Naive thymus-derived CD8-positive, alpha-beta T cell (primary cell): ENCODE results near the gene CORO6. TPM values are rescaled to one million over a fixed set of nuclear protein-coding genes. Genes with fewer than 3 reads are reported as not detected.
A peak's percentile ranks its signal among the peaks of the same experiment; 100 is the strongest.

Source experiments
- ATAC-seq, 2 donors: fragments of 150-1000 bp; cut with Tn5 transposase in 1 of 2; sonication (Bioruptor Pico), chemical (Tn5 transposase) in 1 of 2; 1 replicate in 1 of 2; 2 replicates in 1 of 2; pipeline ENCODE4 v1.10.0; 2021; ENCODE audit warnings: mild to moderate bottlenecking in 2 of 2, moderate library complexity in 2 of 2
- POLR2A ChIA-PET: fragments of 350-600 bp; sonication (Branson Sonifier 250); formaldehyde crosslinking; loops from one replicate; lab custom pipeline; 2021; ENCODE audit warnings: antibody characterized with exemption; lab: Charles Lee
- DNase-seq, 10 donors: peaks; one replicate each; pipeline versions ENCODE4 v3.0.0 to v3.0.0-alpha.2; 2020 to 2022
- H3K27ac Mint-ChIP-seq, 10 donors: one replicate each; pipeline ENCODE4 v1.8.0; 2020 to 2022; ENCODE audit warnings: mild to moderate bottlenecking in 10 of 10, mixed read lengths in 10 of 10, moderate library complexity in 4 of 10, inconsistent platforms in 1 of 10
- H3K27me3 Mint-ChIP-seq, 5 donors: one replicate each; pipeline ENCODE4 v1.8.0; 2021 to 2022; ENCODE audit warnings: mixed read lengths in 5 of 5
- H3K36me3 Mint-ChIP-seq, 3 donors: one replicate each; pipeline ENCODE4 v1.8.0; 2020 to 2022; ENCODE audit warnings: mixed read lengths in 3 of 3, mild to moderate bottlenecking in 2 of 3, inconsistent platforms in 1 of 3
- H3K4me1 Mint-ChIP-seq, 4 donors: one replicate each; pipeline ENCODE4 v1.8.0; 2021 to 2022; ENCODE audit warnings: mixed read lengths in 4 of 4
- H3K4me3 Mint-ChIP-seq, 10 donors: one replicate each; pipeline ENCODE4 v1.8.0; 2020 to 2022; ENCODE audit warnings: mild to moderate bottlenecking in 10 of 10, mixed read lengths in 10 of 10, moderate library complexity in 6 of 10, inconsistent platforms in 1 of 10
- H3K9me3 Mint-ChIP-seq, 9 donors: one replicate each; pipeline ENCODE4 v1.8.0; 2020 to 2022; ENCODE audit warnings: mixed read lengths in 9 of 9, mild to moderate bottlenecking in 3 of 9, inconsistent platforms in 1 of 9, moderate library complexity in 1 of 9
- polyA plus RNA-seq, 3 donors: library from polyadenylated mRNA; unstranded; fragments of 300-500 nt; fragmentation: Illumina TruSeq; gene quantifications; one replicate each; pipeline ENCODE4 v1.2.3, GENCODE V29; 2021
- total RNA-seq, 8 experiments: library from RNA in 2 of 8; stranded (reverse) in 2 of 8; gene quantifications; one replicate each; pipeline ENCODE4 v1.2.3 and lab custom pipeline; 2021 to 2026

Gene CORO6
- total RNA-seq, result 1 to 10 TPM; 1.6 to 2.2 TPM
- under 1 TPM in 2 of 3 donors, not detected in 1; 0.22 to 0.36 TPM for polyA plus RNA-seq
- total RNA-seq (lab: John Stamatoyannopoulos, UW), result 1.9 to 37.2 (median 22.2) reads per million in 6 experiments

DNA sequence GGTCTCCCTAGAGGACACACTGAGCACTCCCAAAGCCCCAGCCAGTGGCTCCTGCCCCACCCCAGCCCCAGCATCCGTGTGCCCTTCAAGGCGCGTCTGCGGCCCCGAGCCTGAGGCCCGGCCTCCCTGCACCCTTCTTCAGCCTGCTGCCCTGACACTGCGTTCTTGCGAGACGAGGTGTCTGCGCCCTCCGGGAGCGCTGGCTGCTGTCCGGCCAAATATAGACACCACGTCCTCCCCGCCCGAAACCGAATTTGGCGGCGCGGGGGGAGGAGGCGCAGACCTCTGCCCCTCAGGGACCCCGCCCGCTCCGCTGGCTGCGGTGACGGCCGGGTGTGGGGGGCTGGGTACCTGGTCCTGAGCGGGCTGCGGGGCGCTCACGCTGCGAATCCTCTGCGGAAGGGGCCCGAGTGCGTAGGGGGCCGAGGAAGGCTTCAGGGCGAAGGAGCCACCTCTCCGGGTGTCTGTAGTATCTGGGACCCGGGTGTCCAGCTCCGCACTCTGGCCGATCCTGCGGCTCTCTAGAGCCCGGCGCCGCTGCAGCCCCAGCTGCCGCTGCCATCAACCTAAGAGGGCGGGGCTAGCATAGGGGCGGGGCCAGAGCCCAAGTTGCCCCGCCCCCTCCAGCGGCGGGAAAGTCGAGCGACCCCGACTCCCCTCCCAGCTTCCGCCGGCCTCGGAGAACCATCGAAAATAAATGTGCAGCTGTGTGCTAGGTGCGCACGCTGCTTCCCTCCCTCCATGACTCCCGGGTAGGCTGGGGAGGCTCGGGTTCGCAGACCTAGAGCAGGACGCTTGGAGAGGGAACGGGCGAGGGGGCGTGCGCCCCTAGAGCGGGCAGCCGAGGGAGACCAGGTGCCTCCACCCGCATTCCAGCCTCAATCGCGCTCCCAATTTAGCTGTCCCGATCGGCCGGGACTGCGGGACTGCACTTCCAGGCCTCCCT is at the start of gene CORO6:
Gene CORO6, minus strand, starts transcription at position 576 of the 946 bp plus-strand sequence. CDS start 1,491 bp downstream, outside the sequence.
- ATAC-seq (peak; percentile 57 to 67), DNase-seq (peak; percentile 35 to 79 (median 68))
- H3K9me3 Mint-ChIP-seq, result no peaks in the 10 kb centered on the region
- H3K4me3 Mint-ChIP-seq, result peak within 1 kb of the TSS; percentile 55 to 87 (median 79)
- POLR2A ChIA-PET, result interaction anchor here (0.5 to 1.3 kb wide), 8 partner anchors 11 to 405 kb away, joined by 3 to 5 read pairs (median 3); partner anchors contain the start of gene ABHD15
- H3K27ac Mint-ChIP-seq, result peak within 1 kb of the TSS; percentile 55 to 82 (median 70)
- no peaks in the 10 kb centered on the region for H3K27me3 Mint-ChIP-seq
- H3K4me1 Mint-ChIP-seq, result peaks cover 18 to 45% (median 44%) of the 10 kb centered on the region in 4 donors
- H3K36me3 Mint-ChIP-seq, result peaks cover 0 to 11% (median 0%) of the 10 kb centered on the region in 3 donors

DNA sequence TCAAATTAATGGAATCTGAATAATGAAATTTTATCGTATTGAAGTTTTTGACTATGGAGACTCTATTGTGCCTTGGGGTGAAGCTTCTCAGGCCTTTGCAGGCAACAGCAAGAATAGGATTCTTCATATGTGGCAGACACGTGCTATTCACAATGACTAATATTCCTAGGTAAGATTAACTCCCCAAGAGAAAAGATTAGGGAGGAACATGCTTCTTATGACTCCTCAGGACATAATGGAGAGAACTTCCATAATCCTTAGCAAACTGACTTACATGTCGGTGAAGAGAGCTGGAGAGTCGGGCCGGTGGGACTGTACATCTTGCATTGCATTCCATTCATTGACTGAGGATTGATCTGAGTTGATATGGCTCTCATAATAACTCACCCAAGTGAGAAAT is 48.9 kb upstream of the CORO6 start:
- Mint-ChIP-seq H3K27me3 (no peaks in the 10 kb centered on the region), H3K27ac (peak overlapping the region in 5 of 10 donors; percentile 1 to 83 (median 53)), H3K4me3 (no peak overlapping the region), H3K36me3 (peaks cover 0 to 92% (median 13%) of the 10 kb centered on the region in 3 donors), H3K4me1 (peaks cover 12 to 33% (median 22%) of the 10 kb centered on the region in 4 donors), H3K9me3 (no peaks in the 10 kb centered on the region)
- POLR2A ChIA-PET, result interaction anchor here (1.3 kb wide), 2 partner anchors 52 to 90 kb away, joined by 3 read pairs; no protein-coding TSS in a partner anchor
- no peak for ATAC-seq
- DNase-seq, result no peak

DNA sequence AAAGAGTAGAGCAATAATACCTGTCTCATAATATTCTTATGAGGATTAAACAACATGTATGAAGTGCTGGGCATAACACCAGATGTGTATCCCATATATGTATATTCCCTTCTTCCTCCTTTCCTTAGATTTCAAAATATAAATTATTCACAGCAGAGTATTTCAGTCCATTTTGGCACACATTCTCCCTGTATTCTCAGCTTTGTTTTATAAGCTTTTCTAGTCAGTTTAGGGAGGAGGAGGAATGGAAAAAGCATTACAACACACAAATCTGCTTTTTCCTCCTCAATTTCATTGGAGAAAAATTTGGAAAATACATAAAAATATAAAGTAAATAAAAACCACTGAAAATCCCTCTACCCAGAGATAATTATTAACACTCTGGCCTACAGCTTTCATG is 46.6 kb upstream of the CORO6 start:
- ATAC-seq (no peak), DNase-seq (no peak)
- no peaks in the 10 kb centered on the region for H3K9me3 Mint-ChIP-seq
- H3K4me1 Mint-ChIP-seq, result peaks cover 4 to 33% (median 8%) of the 10 kb centered on the region in 4 donors
- H3K36me3 Mint-ChIP-seq, result peaks cover 0 to 91% (median 18%) of the 10 kb centered on the region in 3 donors
- H3K4me3 Mint-ChIP-seq, result no peak overlapping the region
- no peaks in the 10 kb centered on the region for H3K27me3 Mint-ChIP-seq
- H3K27ac Mint-ChIP-seq, result peak overlapping the region in 4 of 10 donors; percentile 6 to 67 (median 20)
- POLR2A ChIA-PET, result no interaction called here

DNA sequence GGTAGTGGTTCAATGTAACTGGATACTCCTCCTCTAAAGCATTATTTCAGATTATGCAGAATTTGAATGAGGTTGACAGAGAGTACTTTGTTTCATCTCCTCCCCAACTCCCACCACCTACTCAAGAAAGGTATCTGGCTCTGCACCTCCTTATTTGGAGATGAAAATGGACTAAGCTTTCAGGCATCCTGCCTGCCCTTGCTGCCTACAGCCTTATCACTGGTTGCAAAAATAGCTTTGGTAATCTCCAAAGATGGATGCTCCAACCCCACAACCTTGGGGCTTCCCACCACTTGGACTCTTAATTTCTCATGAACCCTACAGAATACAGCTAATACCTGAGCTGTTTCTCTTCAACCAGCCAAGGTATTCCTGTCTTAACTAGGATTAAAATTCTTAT is 45.3 kb upstream of the CORO6 start:
- Mint-ChIP-seq H3K9me3 (no peaks in the 10 kb centered on the region), H3K36me3 (peaks cover 0 to 89% (median 18%) of the 10 kb centered on the region in 3 donors)
- POLR2A ChIA-PET, result no interaction called here

DNA sequence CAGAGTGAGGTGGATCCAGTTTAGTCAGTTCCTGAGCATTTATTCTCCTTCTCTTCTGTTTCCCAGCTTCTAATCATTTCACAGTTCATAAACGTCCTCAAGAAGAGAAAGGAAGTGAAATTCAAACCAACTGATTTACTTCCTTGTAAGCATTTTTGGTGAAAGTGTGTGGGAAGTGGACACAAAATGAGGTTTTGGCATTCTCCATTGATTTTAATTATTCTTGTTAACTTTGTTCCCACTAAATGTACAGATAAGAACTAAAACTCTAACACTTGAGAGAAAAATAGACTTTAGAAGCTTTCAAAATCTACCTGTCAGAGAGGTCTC is 42.7 kb upstream of the CORO6 start:
- no peaks in the 10 kb centered on the region for H3K27me3 Mint-ChIP-seq
- ATAC-seq, result no peak
- no peaks in the 10 kb centered on the region for H3K9me3 Mint-ChIP-seq
- peaks cover 4 to 89% (median 20%) of the 10 kb centered on the region in 3 donors for H3K36me3 Mint-ChIP-seq
- POLR2A ChIA-PET, result no interaction called here
- H3K4me3 Mint-ChIP-seq, result no peak overlapping the region
- H3K27ac Mint-ChIP-seq, result peak overlapping the region in 5 of 10 donors; percentile 19 to 81 (median 74)
- no peak for DNase-seq
- H3K4me1 Mint-ChIP-seq, result peaks cover 12 to 32% (median 14%) of the 10 kb centered on the region in 4 donors

More for the DNA sequence above, 45.3 kb upstream of the CORO6 start:
- Mint-ChIP-seq H3K4me1 (peaks cover 4 to 28% (median 7%) of the 10 kb centered on the region in 4 donors), H3K27me3 (no peaks in the 10 kb centered on the region), H3K4me3 (no peak overlapping the region), H3K27ac (peak overlapping the region in 8 of 10 donors; percentile 6 to 76 (median 44))
- DNase-seq (no peak), ATAC-seq (no peak)

DNA sequence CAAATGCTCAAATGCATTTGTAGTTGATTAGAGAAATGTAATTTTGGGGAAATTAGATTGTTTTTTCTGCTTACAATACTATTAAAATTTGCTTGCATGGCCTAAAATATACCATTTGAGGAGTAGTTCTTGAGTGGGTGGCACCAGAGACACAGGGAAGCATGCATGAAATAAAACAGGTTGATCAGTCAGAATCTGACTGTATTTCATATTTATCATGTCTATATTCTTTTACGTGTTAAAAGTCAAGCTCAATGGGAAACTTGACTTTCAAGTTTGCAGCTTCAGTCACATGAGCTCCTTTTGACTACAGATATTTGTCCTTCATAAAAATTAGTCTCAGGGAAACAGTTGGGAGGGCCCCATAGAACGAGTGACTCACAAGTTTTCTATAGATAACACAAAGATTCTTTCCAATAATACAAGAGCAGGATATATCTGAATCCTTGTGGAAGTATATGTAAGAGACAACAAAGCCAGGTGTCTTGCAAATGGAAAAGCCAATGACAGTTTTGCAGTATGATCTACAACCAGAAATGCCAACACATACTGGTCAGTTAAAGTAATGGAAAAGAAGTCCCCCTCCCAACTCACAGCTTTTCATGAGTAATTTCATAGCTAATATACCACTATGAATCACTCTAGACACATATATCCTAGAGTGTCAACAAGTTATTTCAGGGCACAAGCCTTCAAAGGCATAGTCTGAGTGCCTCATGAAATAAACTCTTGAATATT is 42.2 kb upstream of the CORO6 start:
- Mint-ChIP-seq H3K36me3 (peaks cover 4 to 87% (median 20%) of the 10 kb centered on the region in 3 donors), H3K4me3 (no peak overlapping the region), H3K4me1 (peaks cover 13 to 35% (median 18%) of the 10 kb centered on the region in 4 donors), H3K27me3 (no peaks in the 10 kb centered on the region), H3K27ac (peak overlapping the region in 5 of 10 donors; percentile 19 to 81 (median 74)), H3K9me3 (no peaks in the 10 kb centered on the region)
- DNase-seq (no peak), ATAC-seq (no peak)
- POLR2A ChIA-PET, result interaction anchor here (0.5 kb wide), 1 partner anchor 16 kb away, joined by 3 read pairs; no protein-coding TSS in a partner anchor

DNA sequence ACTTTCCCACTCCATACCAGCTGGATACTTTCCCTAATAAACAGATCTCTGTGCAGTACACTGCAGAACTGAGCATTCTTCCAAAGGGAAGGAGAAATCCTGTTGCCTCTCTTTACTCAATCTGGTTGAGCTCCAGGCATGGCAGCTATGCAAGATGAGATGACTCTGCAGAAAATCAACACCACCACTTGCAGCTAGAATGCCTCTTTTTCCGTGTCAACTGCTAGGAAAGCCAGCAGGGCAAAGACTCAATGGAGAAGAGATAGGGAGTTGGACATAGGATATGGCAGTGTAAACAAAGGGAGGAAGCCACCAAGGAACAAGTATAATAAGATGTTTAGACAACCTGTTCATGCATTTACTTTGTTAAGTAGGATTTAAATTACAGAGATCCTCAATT is 40.4 kb upstream of the CORO6 start:
- Mint-ChIP-seq H3K27ac (peak overlapping the region in 7 of 10 donors; percentile 6 to 76 (median 50)), H3K36me3 (peaks cover 4 to 83% (median 20%) of the 10 kb centered on the region in 3 donors), H3K4me3 (no peak overlapping the region), H3K27me3 (no peaks in the 10 kb centered on the region), H3K4me1 (peaks cover 13 to 43% (median 22%) of the 10 kb centered on the region in 4 donors), H3K9me3 (no peaks in the 10 kb centered on the region)
- ATAC-seq (no peak), DNase-seq (no peak)
- POLR2A ChIA-PET, result interaction anchor here (0.6 kb wide), 1 partner anchor 198 kb away, joined by 4 read pairs; no protein-coding TSS in a partner anchor

DNA sequence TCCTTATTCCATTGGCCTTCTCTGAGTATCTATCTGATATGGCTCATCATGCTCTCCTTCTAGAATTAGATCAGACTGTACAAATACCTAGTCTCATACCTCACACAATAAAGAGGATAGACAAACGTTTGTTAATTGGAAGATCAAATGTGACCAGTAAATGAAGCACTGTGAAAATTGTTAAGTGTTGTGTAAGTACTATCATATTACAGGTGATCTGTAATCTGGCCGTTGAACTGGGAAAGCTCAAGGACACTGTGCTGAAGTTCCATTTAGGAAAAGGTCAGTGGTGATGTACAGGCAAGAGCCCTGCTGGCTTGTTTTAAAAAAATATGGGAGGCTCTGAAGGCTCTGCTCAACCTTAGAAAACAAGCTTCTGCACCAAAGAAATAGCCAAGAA is 38.5 kb upstream of the CORO6 start:
- Mint-ChIP-seq H3K4me3 (peak overlapping the region in 1 of 10 donors; percentile 29), H3K9me3 (no peaks in the 10 kb centered on the region), H3K4me1 (peaks cover 8 to 30% (median 19%) of the 10 kb centered on the region in 4 donors), H3K27me3 (no peaks in the 10 kb centered on the region), H3K27ac (peak overlapping the region in 9 of 10 donors; percentile 18 to 84 (median 56)), H3K36me3 (peaks cover 4 to 78% (median 22%) of the 10 kb centered on the region in 3 donors)
- DNase-seq, result no peak
- POLR2A ChIA-PET, result no interaction called here
- no peak for ATAC-seq

DNA sequence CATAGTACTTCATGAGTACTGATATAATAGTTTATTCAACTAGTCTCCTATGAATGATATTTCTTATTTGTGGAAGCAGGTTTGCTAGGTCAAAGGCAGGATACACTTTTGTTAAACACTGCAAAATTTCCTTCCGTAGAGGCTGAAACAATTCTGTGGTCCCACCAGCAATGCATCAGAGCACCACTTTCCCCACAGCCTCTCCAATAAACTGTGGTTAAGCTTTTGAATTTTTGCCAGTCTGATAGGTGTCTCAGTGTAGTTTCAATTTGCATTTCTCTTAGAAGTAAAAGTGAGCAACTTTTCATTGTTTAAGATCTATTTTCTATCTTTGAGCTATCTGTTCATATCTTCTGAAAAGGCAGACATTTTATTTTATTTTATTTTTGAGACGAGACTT is 36.4 kb upstream of the CORO6 start:
- ATAC-seq, result peak; percentile 70 to 89
- Mint-ChIP-seq H3K4me3 (peak overlapping the region in 7 of 10 donors; percentile 11 to 67 (median 38)), H3K27ac (peak overlapping the region; percentile 43 to 88 (median 78)), H3K36me3 (peaks cover 4 to 80% (median 16%) of the 10 kb centered on the region in 3 donors), H3K27me3 (no peaks in the 10 kb centered on the region), H3K9me3 (no peaks in the 10 kb centered on the region), H3K4me1 (peaks cover 8 to 26% (median 13%) of the 10 kb centered on the region in 4 donors)
- DNase-seq, result peak in 4 of 10 donors; percentile 13 to 58 (median 34)
- POLR2A ChIA-PET, result interaction anchor here (1.0 to 1.1 kb wide), 2 partner anchors 44 to 120 kb away, joined by 3 read pairs; no protein-coding TSS in a partner anchor

DNA sequence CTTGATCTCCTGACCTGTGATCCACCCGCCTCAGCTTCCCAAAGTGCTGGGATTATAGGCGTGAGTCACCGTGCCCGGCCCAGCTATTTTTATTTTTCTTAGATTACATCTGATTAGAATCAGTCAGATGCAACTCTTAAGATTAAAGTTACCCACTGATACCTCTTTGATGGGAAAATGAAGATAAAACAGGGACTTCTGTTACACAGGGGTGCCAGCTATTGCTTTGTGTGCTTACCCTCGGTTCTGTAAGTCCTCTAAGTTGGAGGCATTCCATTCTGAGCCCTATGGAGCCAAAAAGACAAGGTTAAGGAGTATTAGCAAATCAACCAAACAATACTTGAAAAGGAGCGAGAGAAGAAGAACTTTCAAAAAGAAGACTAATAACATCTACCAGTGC is 32.6 kb upstream of the CORO6 start:
- Mint-ChIP-seq H3K4me3 (no peak overlapping the region), H3K36me3 (peaks cover 0 to 80% (median 16%) of the 10 kb centered on the region in 3 donors), H3K27ac (peak overlapping the region in 2 of 10 donors; percentile 1 to 27), H3K9me3 (no peaks in the 10 kb centered on the region), H3K27me3 (no peaks in the 10 kb centered on the region), H3K4me1 (peaks cover 0 to 17% (median 5%) of the 10 kb centered on the region in 4 donors)
- POLR2A ChIA-PET, result no interaction called here
- DNase-seq (no peak), ATAC-seq (no peak)

DNA sequence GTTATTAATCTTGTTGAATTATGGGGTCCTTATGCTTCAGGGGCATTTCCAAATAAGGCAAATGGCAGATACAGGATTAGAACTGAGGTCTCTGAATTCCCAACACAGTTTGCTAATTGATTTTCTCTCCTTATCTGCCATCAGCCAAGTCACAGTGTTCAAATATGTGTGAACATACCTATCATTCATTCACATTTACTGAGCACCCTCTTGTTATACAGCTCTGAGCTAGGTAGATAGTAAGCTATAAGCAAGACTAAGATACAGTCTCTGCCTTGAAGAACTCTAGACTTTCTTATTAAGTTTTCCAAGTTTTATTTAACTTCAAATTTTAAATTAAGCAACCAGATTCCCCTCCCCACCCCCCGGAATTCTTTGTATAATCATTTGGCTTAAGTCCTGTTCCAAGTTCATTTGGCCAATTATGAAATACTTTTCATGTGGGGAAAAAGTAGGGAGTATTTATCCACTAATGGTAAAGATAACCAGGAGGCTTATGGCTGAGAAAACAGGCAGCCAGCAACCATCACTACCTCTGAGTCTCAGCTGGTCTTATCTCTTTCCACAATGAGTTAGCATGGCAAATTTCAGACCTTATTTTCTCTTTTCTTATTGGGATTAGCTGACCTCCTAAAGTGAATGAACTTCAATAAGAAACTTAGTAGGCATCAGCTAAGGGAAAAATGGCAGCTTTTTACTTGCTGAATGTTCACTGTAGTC is 31.4 kb upstream of the CORO6 start:
- ATAC-seq (no peak), DNase-seq (no peak)
- no peaks in the 10 kb centered on the region for H3K27me3 Mint-ChIP-seq
- H3K9me3 Mint-ChIP-seq, result no peaks in the 10 kb centered on the region
- H3K4me1 Mint-ChIP-seq, result peaks cover 0 to 6% (median 2%) of the 10 kb centered on the region in 4 donors
- POLR2A ChIA-PET, result interaction anchor here (0.5 kb wide), 1 partner anchor 65 kb away, joined by 5 read pairs; no protein-coding TSS in a partner anchor
- peaks cover 0 to 83% (median 21%) of the 10 kb centered on the region in 3 donors for H3K36me3 Mint-ChIP-seq
- H3K27ac Mint-ChIP-seq, result peak overlapping the region in 5 of 10 donors; percentile 9 to 53 (median 40)
- H3K4me3 Mint-ChIP-seq, result no peak overlapping the region
